IMR-90 (cell line): Measurements from ENCODE around the gene DTX1.

Experiments used
- CTCF ChIP-seq: conservative IDR thresholded peaks from 2 replicates; pipeline ENCODE4 v1.5.1; 2012; ENCODE audit warnings: mild to moderate bottlenecking, low read depth, low read length, improper control_type of control experiment
- MAZ ChIP-seq: IDR thresholded peaks from 2 replicates; pipeline ENCODE4 v1.6.1; 2012; ENCODE audit warnings: low read depth, mild to moderate bottlenecking, low read length, improper control_type of control experiment, moderate library complexity, borderline replicate concordance
- NFE2L2 ChIP-seq: fragments of 150-350 bp; IDR thresholded peaks from 2 replicates; pipeline ENCODE4 v1.6.1; 2016; ENCODE audit warnings: low read depth, mild to moderate bottlenecking, low read length
- POLR2A ChIP-seq: IDR thresholded peaks from 2 replicates; pipeline ENCODE4 v1.6.1; 2012; ENCODE audit warnings: mild to moderate bottlenecking, low read depth, low read length

DNA sequence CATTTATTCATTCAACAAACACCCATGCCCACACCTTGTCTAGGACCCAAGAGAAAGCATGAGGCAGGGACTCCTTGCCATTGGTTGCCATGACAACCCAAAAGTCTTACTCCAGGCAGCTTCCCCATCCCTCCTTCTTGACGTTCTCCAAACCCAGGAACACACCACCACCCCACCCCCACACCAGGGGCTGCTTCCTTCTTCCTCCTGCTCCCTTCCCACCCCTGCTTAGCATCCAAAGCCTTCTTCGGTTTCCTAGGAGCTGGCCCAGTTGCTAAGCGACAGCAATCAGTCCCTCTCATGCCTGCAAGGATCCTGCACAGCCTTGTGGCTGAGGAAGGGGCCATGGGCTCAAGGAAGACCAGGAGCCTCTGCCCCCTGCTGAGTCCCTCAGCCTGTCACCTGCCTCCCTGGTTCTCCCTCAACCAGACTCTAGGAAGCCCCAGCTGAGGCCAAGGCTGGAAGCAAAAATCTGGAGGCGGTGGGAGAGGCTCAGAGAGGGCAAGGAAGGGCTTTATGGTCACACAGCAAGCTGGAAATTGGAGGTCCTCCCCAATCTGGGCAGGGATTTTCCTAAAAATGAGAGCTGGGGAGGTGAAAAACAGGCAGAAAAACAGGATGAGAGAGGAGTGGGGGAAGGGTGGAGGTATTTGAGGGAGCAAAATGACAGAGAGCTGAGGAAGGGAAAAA is 63.6 kb downstream of the DTX1 start:
- TF ChIP-seq CTCF: no peak
- TF ChIP-seq NFE2L2: no peak
- TF ChIP-seq MAZ: no peak
- no peak for TF ChIP-seq POLR2A
